HCT116 (cell line): Measurements from ENCODE around the gene ERLIN1. TPM values are rescaled to one million over a fixed set of nuclear protein-coding genes. Genes with fewer than 3 reads are reported as not detected.

Source experiments
- ATAC-seq: fragments of 200-7000 bp; cut with Tn5 transposase; 2 replicates; pipeline ENCODE4 v1.9.1; 2020; ENCODE audit warnings: mild to moderate bottlenecking, moderate library complexity
- BruUV-seq: library from RNA; stranded (reverse); fragments of 400-500 nt; replicated peaks from 2 replicates; lab custom pipeline; 2021; lab: Mats Ljungman, UMichigan
- CTCF ChIA-PET: fragments of 300-600 bp; sonication (Branson Sonifier 250); formaldehyde crosslinking; loops from one replicate; lab custom pipeline; 2021; ENCODE audit warnings: antibody characterized with exemption; lab: Charles Lee
- POLR2A ChIA-PET: fragments of 300-600, 350-600 bp; sonication (Branson Sonifier 250); formaldehyde crosslinking; loops from one replicate; lab custom pipeline; 2021; ENCODE audit warnings: antibody characterized with exemption; lab: Charles Lee
- RAD21 ChIA-PET, 2 experiments: fragments of 300-600 bp; sonication (Branson Sonifier 250); formaldehyde crosslinking; loops; one replicate each; lab custom pipeline; 2023; ENCODE audit warnings: low total read pairs in 2 of 2; ENCODE audit not compliant: uncharacterized antibody in 2 of 2, unreplicated experiment in 2 of 2, low non-redundant PET in 1 of 2; lab: Charles Lee
- DNase-seq: peaks from one replicate; pipeline ENCODE4 v3.0.0-alpha.2; 2010; ENCODE audit warnings: low read depth, low spot score
- H2AFZ ChIP-seq: fragments of 200-600 bp; shearing (Covaris generic), sonication (generic); 2 replicates; pipeline ENCODE4 v1.6.1; 2017; ENCODE audit warnings: low read depth, mixed run types, mixed read lengths, antibody characterized with exemption, low read length; ENCODE audit not compliant: poor library complexity, severe bottlenecking
- H3K27ac ChIP-seq: 2 replicates; pipeline ENCODE4 v1.5.1; 2012; ENCODE audit warnings: low read depth, low read length
- H3K27me3 ChIP-seq: fragments of 200-600 bp; sonication (generic); 2 replicates; pipeline ENCODE4 v1.6.1; 2016; ENCODE audit warnings: mixed run types, low read length, mixed read lengths; ENCODE audit not compliant: insufficient read depth
- H3K36me3 ChIP-seq, 2 experiments: fragments of 200-500 bp in 1 of 2; fragments of 200-600 bp in 1 of 2; sonication (Bioruptor generic) in 1 of 2; sonication (generic) in 1 of 2; 2 replicates each; pipeline versions ENCODE4 v1.5.1 to v1.6.1; 2014 to 2016; ENCODE audit warnings: low read length in 2 of 2, inconsistent platforms in 1 of 2, mixed read lengths in 1 of 2, mixed run types in 1 of 2; ENCODE audit not compliant: insufficient read depth in 2 of 2, control insufficient read depth in 1 of 2
- H3K4me1 ChIP-seq, 2 experiments: fragments of 200-600 bp in 1 of 2; sonication (generic) in 1 of 2; 2 replicates each; pipeline versions ENCODE4 v1.5.1 to v1.6.1; 2012 to 2017; ENCODE audit warnings: low read length in 2 of 2, inconsistent platforms in 1 of 2, mild to moderate bottlenecking in 1 of 2, mixed read lengths in 1 of 2, mixed run types in 1 of 2, moderate library complexity in 1 of 2; ENCODE audit not compliant: insufficient read depth in 2 of 2, control insufficient read depth in 1 of 2
- H3K4me2 ChIP-seq: fragments of 200-600 bp; sonication (generic); 2 replicates; pipeline ENCODE4 v1.6.1; 2017; ENCODE audit warnings: mixed run types, low read length, mixed read lengths
- H3K4me3 ChIP-seq, 2 experiments: fragments of 200-600 bp in 1 of 2; sonication (generic) in 1 of 2; replicated peaks in 1 of 2; 2 replicates each; pipeline ENCODE4 v1.5.1; 2011 to 2016; ENCODE audit warnings: low read length in 2 of 2, control low read depth in 1 of 2, low read depth in 1 of 2, mild to moderate bottlenecking in 1 of 2, mixed read lengths in 1 of 2, mixed run types in 1 of 2
- H3K79me2 ChIP-seq: fragments of 200-600 bp; sonication (generic); 2 replicates; pipeline ENCODE4 v1.6.1; 2017; ENCODE audit warnings: mild to moderate bottlenecking, mixed run types, low read length, moderate library complexity, mixed read lengths; ENCODE audit not compliant: insufficient read depth
- H3K9ac ChIP-seq: fragments of 200-600 bp; sonication (generic); 2 replicates; pipeline ENCODE4 v1.6.1; 2016; ENCODE audit warnings: low read length, mixed read lengths
- H3K9me2 ChIP-seq: fragments of 200-600 bp; sonication (generic), shearing (Covaris generic); 2 replicates; pipeline ENCODE4 v1.6.1; 2017; ENCODE audit warnings: mixed run types, mild to moderate bottlenecking, moderate library complexity; ENCODE audit not compliant: insufficient read depth
- H3K9me3 ChIP-seq, 2 experiments: fragments of 200-500 bp in 1 of 2; fragments of 200-600 bp in 1 of 2; sonication (Bioruptor generic) in 1 of 2; sonication (generic) in 1 of 2; 2 replicates each; pipeline ENCODE4 v1.6.1; 2014 to 2017; ENCODE audit warnings: low read length in 2 of 2, mixed read lengths in 2 of 2, inconsistent platforms in 1 of 2, low read depth in 1 of 2, mild to moderate bottlenecking in 1 of 2, mixed run types in 1 of 2, moderate library complexity in 1 of 2; ENCODE audit not compliant: control insufficient read depth in 1 of 2, insufficient read depth in 1 of 2
- H4K20me1 ChIP-seq: fragments of 200-600 bp; sonication (generic), shearing (Covaris generic); 2 replicates; pipeline ENCODE4 v1.6.1; 2017; ENCODE audit warnings: mixed run types, mild to moderate bottlenecking, moderate library complexity; ENCODE audit not compliant: insufficient read depth
- CBX3 ChIP-seq: IDR thresholded peaks from 2 replicates; pipeline ENCODE4 v1.6.1; 2012; ENCODE audit warnings: low read depth
- CTCF ChIP-seq, 3 experiments: fragments of 200-600 bp in 1 of 3; sonication (generic) in 1 of 3; IDR thresholded peaks in 2 of 3; conservative IDR thresholded peaks in 1 of 3; 2 replicates each; pipeline ENCODE4 v1.5.1; 2012 to 2017; ENCODE audit warnings: low read depth in 2 of 3, low read length in 2 of 3, antibody characterized with exemption in 1 of 3, borderline replicate concordance in 1 of 3, control low read depth in 1 of 3, mild to moderate bottlenecking in 1 of 3, mixed read lengths in 1 of 3, mixed run types in 1 of 3, moderate library complexity in 1 of 3; ENCODE audit not compliant: insufficient read depth in 1 of 3
- EGR1 ChIP-seq: IDR thresholded peaks from 2 replicates; pipeline ENCODE4 v1.6.1; 2012; ENCODE audit warnings: low read depth
- ELF1 ChIP-seq: IDR thresholded peaks from 2 replicates; pipeline ENCODE4 v1.6.1; 2012; ENCODE audit warnings: low read depth, borderline replicate concordance
- EZH2 ChIP-seq: fragments of 200-600 bp; sonication (generic); IDR thresholded peaks from 2 replicates; pipeline ENCODE4 v1.6.1; 2017; ENCODE audit warnings: antibody characterized with exemption, mixed run types
- EZH2phosphoT487 ChIP-seq: fragments of 200-600 bp; IDR thresholded peaks from 2 replicates; pipeline ENCODE4 v1.6.1; 2018; ENCODE audit warnings: antibody characterized with exemption, borderline replicate concordance
- FOSL1 ChIP-seq: IDR thresholded peaks from 2 replicates; pipeline ENCODE4 v1.6.1; 2012; ENCODE audit warnings: low read depth
- JUND ChIP-seq: IDR thresholded peaks from 2 replicates; pipeline ENCODE4 v1.6.1; 2012
- MAX ChIP-seq: IDR thresholded peaks from 2 replicates; pipeline ENCODE4 v1.6.1; 2012
- POLR2AphosphoS5 ChIP-seq: IDR thresholded peaks from 2 replicates; pipeline ENCODE4 v1.6.1; 2011; ENCODE audit warnings: mild to moderate bottlenecking, low read depth, low read length, moderate library complexity
- RAD21 ChIP-seq: IDR thresholded peaks from 2 replicates; pipeline ENCODE4 v1.6.1; 2012; ENCODE audit warnings: low read depth, mild to moderate bottlenecking
- SIN3A ChIP-seq: IDR thresholded peaks from 2 replicates; pipeline ENCODE4 v1.6.1; 2012; ENCODE audit warnings: low read depth
- SP1 ChIP-seq: IDR thresholded peaks from 2 replicates; pipeline ENCODE4 v1.6.1; 2012; ENCODE audit warnings: low read depth
- SRF ChIP-seq: IDR thresholded peaks from 2 replicates; pipeline ENCODE4 v1.6.1; 2012; ENCODE audit warnings: low read depth
- TCF7L2 ChIP-seq: IDR thresholded peaks from 2 replicates; pipeline ENCODE4 v1.7.0; 2011; ENCODE audit warnings: borderline replicate concordance, inconsistent platforms; ENCODE audit not compliant: insufficient read depth, insufficient read length; ENCODE audit errors: extremely low read depth
- YY1 ChIP-seq: IDR thresholded peaks from 2 replicates; pipeline ENCODE4 v1.6.1; 2011; ENCODE audit warnings: low read length, low read depth, moderate library complexity, mild to moderate bottlenecking; ENCODE audit not compliant: insufficient replicate concordance; ENCODE audit errors: extremely low read depth
- ZFX ChIP-seq: fragments of 450-650 bp; IDR thresholded peaks from 2 replicates; pipeline ENCODE4 v1.6.1; 2017
- ZNF274 ChIP-seq: fragments of 200-500 bp; sonication (Bioruptor generic); IDR thresholded peaks from 2 replicates; pipeline ENCODE4 v1.6.1; 2014; ENCODE audit warnings: mild to moderate bottlenecking, low read depth, low read length, inconsistent platforms
- intact Hi-C: fragments of 100-400 bp; cut with micrococcal nuclease; formaldehyde crosslinking; loops from 2 replicates; pipeline ENCODE4 v1.10.0; 2022
- total RNA-seq: library from RNA; stranded (reverse); gene quantifications from one replicate; pipeline ENCODE4 v1.2.1, GENCODE V29; 2021; ENCODE audit not compliant: unreplicated experiment

Gene ERLIN1
- total RNA-seq, 1 experiment from 2014 or later = 64.5 TPM

- Histone ChIP-seq H3K27ac (no peak overlapping the region), H3K9me2 (no peaks in the 10 kb centered on the region), H3K4me3 (no peak overlapping the region), H3K4me1 (no peaks in the 10 kb centered on the region), H3K9ac (no peak overlapping the region), H3K79me2 (peaks cover 83% of the 10 kb centered on the region), H3K9me3 (no peaks in the 10 kb centered on the region), H2AFZ (no peak overlapping the region), H3K36me3 (peaks cover 21 to 26% of the 10 kb centered on the region in 2 experiments), H3K4me2 (no peak overlapping the region), H3K27me3 (no peaks in the 10 kb centered on the region), H4K20me1 (peaks cover 5% of the 10 kb centered on the region; the same call in 1 of the 2 replicates)
- ATAC-seq (no peak), DNase-seq (no peak)
- TF ChIP-seq FOSL1 = no peak
- no peak for TF ChIP-seq YY1
- no peak for TF ChIP-seq POLR2AphosphoS5
- intact Hi-C loops = no loop called here
- no TSS peak for BruUV-seq
- ChIA-PET RAD21 (no interaction called here), POLR2A (no interaction called here), CTCF (no interaction called here)
Measured at GRCh38 chr10:100168313-100168643, 17.6 kb downstream of the ERLIN1 start.

- Histone ChIP-seq H3K9me2 (no peaks in the 10 kb centered on the region), H4K20me1 (peaks cover 5% of the 10 kb centered on the region; the same call in 1 of the 2 replicates), H3K79me2 (peaks cover 79% of the 10 kb centered on the region), H3K4me3 (no peak overlapping the region), H2AFZ (no peak overlapping the region), H3K27ac (no peak overlapping the region), H3K9me3 (no peaks in the 10 kb centered on the region), H3K36me3 (peaks cover 18 to 22% of the 10 kb centered on the region in 2 experiments), H3K4me2 (no peak overlapping the region), H3K4me1 (no peaks in the 10 kb centered on the region), H3K27me3 (no peaks in the 10 kb centered on the region), H3K9ac (no peak overlapping the region)
- intact Hi-C loops = no loop called here
- no peak for DNase-seq
- CTCF ChIA-PET = no interaction called here
- no TSS peak for BruUV-seq
- RAD21 ChIA-PET = no interaction called here
- POLR2A ChIA-PET = no interaction called here
- no peak for ATAC-seq
- TF ChIP-seq RAD21 (no peak), EGR1 (no peak), TCF7L2 (no peak), YY1 (no peak), ZFX (no peak), CTCF (IDR thresholded peaks at IDR 0.05 in 2 of 3, conservative IDR thresholded peaks at IDR 0.05 in 1 of 3; ENCODE audit: borderline replicate concordance in 1 of 3, insufficient read depth in 1 of 3, low read depth in 2 of 3, low read length in 2 of 3) (no peak), ELF1 (no peak), SRF (no peak), ZNF274 (no peak), SIN3A (no peak), SP1 (no peak), POLR2AphosphoS5 (no peak), MAX (no peak), CBX3 (no peak), JUND (no peak), EZH2 (no peak), EZH2phosphoT487 (no peak)
Measured at GRCh38 chr10:100167553-100168312, 18.1 kb downstream of the ERLIN1 start.
